H1 (cell line): ENCODE data around the gene SREK1IP1. TPM values are rescaled to one million over a fixed set of nuclear protein-coding genes. Genes with fewer than 3 reads are reported as not detected.
"Not testable (repeated sequence)": the region's sequence is repeated elsewhere in the genome, so short reads cannot be mapped to it uniquely, and the experiment has no call there.

Experiments used
- CTCF ChIA-PET: fragments of 300-600 bp; sonication (Branson Sonifier 250); formaldehyde crosslinking; loops from one replicate; lab custom pipeline; 2021; ENCODE audit not compliant: partially characterized antibody; lab: Charles Lee
- POLR2A ChIA-PET: fragments of 300-600 bp; sonication (Branson Sonifier 250); formaldehyde crosslinking; loops from one replicate; lab custom pipeline; 2021; ENCODE audit warnings: inconsistent platforms; ENCODE audit not compliant: partially characterized antibody; lab: Charles Lee
- DNase-seq, 2 experiments: peaks; one replicate each; pipeline versions ENCODE4 v3.0.0 to v3.0.0-alpha.2; 2010 to 2022; ENCODE audit warnings: low spot score in 2 of 2, low read depth in 1 of 2, mixed read lengths in 1 of 2
- FAIRE-seq: peaks from 2 replicates; lab custom pipeline; 2011; peaks lifted over from hg19 to GRCh38; lab: Jason Lieb, UNC
- H2AFZ ChIP-seq: 2 replicates; pipeline ENCODE4 v1.8.1; 2012; ENCODE audit warnings: low read length, inconsistent platforms
- H2AK5ac ChIP-seq: 2 replicates; pipeline ENCODE4 v1.6.1; 2013; ENCODE audit warnings: low read depth, low read length
- H2BK120ac ChIP-seq: replicated peaks from 2 replicates; pipeline ENCODE3; 2013; ENCODE audit warnings: low read depth, low read length, inconsistent platforms
- H2BK12ac ChIP-seq: 2 replicates; pipeline ENCODE4 v1.6.1; 2013; ENCODE audit warnings: low read depth, low read length
- H2BK15ac ChIP-seq: 2 replicates; pipeline ENCODE4 v1.6.1; 2013; ENCODE audit warnings: low read length
- H2BK20ac ChIP-seq: 2 replicates; pipeline ENCODE4 v1.6.1; 2013; ENCODE audit warnings: low read length
- H2BK5ac ChIP-seq: 2 replicates; pipeline ENCODE4 v1.6.1; 2013; ENCODE audit warnings: low read depth, low read length
- H3K14ac ChIP-seq: 2 replicates; pipeline ENCODE4 v1.6.1; 2013; ENCODE audit warnings: inconsistent platforms; ENCODE audit not compliant: insufficient read length
- H3K18ac ChIP-seq: 2 replicates; pipeline ENCODE4 v1.6.1; 2013; ENCODE audit warnings: low read length; ENCODE audit errors: extremely low read depth
- H3K23ac ChIP-seq: 2 replicates; pipeline ENCODE4 v1.6.1; 2013; ENCODE audit warnings: inconsistent platforms; ENCODE audit not compliant: insufficient read length
- H3K23me2 ChIP-seq: 2 replicates; pipeline ENCODE4 v1.6.1; 2013; ENCODE audit warnings: low read depth, low read length
- H3K27ac ChIP-seq: 2 replicates; pipeline ENCODE4 v1.6.1; 2011; ENCODE audit warnings: low read depth, low read length, inconsistent platforms
- H3K27me3 ChIP-seq, 4 experiments: replicated peaks in 1 of 4; 1 replicate in 1 of 4; 2 replicates in 3 of 4; pipeline versions ENCODE4 v1.6.1 to v1.8.1; 2011 to 2013; ENCODE audit warnings: low read length in 3 of 4, mild to moderate bottlenecking in 3 of 4, inconsistent platforms in 2 of 4, mixed read lengths in 2 of 4, moderate library complexity in 1 of 4; ENCODE audit not compliant: control insufficient read depth in 3 of 4, insufficient read depth in 3 of 4; ENCODE audit errors: extremely low read depth in 1 of 4
- H3K36me3 ChIP-seq, 4 experiments: 2 replicates each; pipeline versions ENCODE4 v1.6.1 to v1.8.1; 2011 to 2013; ENCODE audit warnings: mild to moderate bottlenecking in 4 of 4, low read length in 3 of 4, moderate library complexity in 2 of 4, control low read depth in 1 of 4, inconsistent platforms in 1 of 4; ENCODE audit not compliant: insufficient read depth in 4 of 4, control insufficient read depth in 2 of 4
- H3K4ac ChIP-seq: replicated peaks from 2 replicates; pipeline ENCODE3; 2013; ENCODE audit warnings: low read length, low read depth, mixed read lengths, inconsistent platforms; ENCODE audit not compliant: insufficient read length
- H3K4me1 ChIP-seq, 4 experiments: replicated peaks in 1 of 4; 1 replicate in 1 of 4; 2 replicates in 3 of 4; pipeline versions ENCODE4 v1.6.1 to v1.8.1; 2011 to 2013; ENCODE audit warnings: low read length in 3 of 4, inconsistent platforms in 2 of 4, mixed read lengths in 1 of 4; ENCODE audit not compliant: insufficient read depth in 4 of 4, control insufficient read depth in 3 of 4
- H3K4me2 ChIP-seq, 2 experiments: 2 replicates each; pipeline versions ENCODE4 v1.6.1 to v1.8.1; 2011 to 2013; ENCODE audit warnings: low read depth in 2 of 2, low read length in 2 of 2, control low read depth in 1 of 2, inconsistent platforms in 1 of 2, mild to moderate bottlenecking in 1 of 2; ENCODE audit not compliant: insufficient read depth in 1 of 2
- H3K4me3 ChIP-seq, 4 experiments: fragments of 200-600, 300-600 bp in 1 of 4; sonication (generic), shearing (Covaris generic), sonication (Bioruptor Twin) in 1 of 4; 2 replicates each; pipeline versions ENCODE4 v1.5.1 to v1.8.1; 2011 to 2016; ENCODE audit warnings: low read length in 4 of 4, low read depth in 3 of 4, control low read depth in 2 of 4, inconsistent platforms in 2 of 4, mild to moderate bottlenecking in 2 of 4, mixed read lengths in 1 of 4, moderate library complexity in 1 of 4; ENCODE audit not compliant: insufficient read depth in 2 of 4; ENCODE audit errors: extremely low read depth in 1 of 4
- H3K56ac ChIP-seq: replicated peaks from 2 replicates; pipeline ENCODE3; 2013; ENCODE audit warnings: low read depth, mild to moderate bottlenecking, mixed read lengths, low read length, inconsistent platforms; ENCODE audit not compliant: insufficient read length
- H3K79me1 ChIP-seq: 2 replicates; pipeline ENCODE4 v1.6.1; 2013; ENCODE audit warnings: low read depth, low read length, control low read depth
- H3K79me2 ChIP-seq, 2 experiments: 2 replicates each; pipeline versions ENCODE4 v1.6.1 to v1.8.1; 2012 to 2013; ENCODE audit warnings: low read length in 2 of 2, mild to moderate bottlenecking in 2 of 2, inconsistent platforms in 1 of 2; ENCODE audit not compliant: insufficient read depth in 2 of 2, control insufficient read depth in 1 of 2
- H3K9ac ChIP-seq, 4 experiments: replicated peaks in 1 of 4; 1 replicate in 1 of 4; 2 replicates in 3 of 4; pipeline versions ENCODE4 v1.6.1 to v1.8.1; 2011 to 2013; ENCODE audit warnings: low read depth in 3 of 4, low read length in 3 of 4, control low read depth in 2 of 4, mild to moderate bottlenecking in 2 of 4, moderate library complexity in 2 of 4, inconsistent platforms in 1 of 4; ENCODE audit errors: extremely low read depth in 1 of 4
- H3K9me3 ChIP-seq, 2 experiments: 2 replicates each; pipeline versions ENCODE4 v1.6.1 to v1.8.1; 2012 to 2013; ENCODE audit warnings: mild to moderate bottlenecking in 2 of 2, moderate library complexity in 2 of 2, control low read depth in 1 of 2, inconsistent platforms in 1 of 2, low read depth in 1 of 2, low read length in 1 of 2, mixed read lengths in 1 of 2; ENCODE audit not compliant: insufficient read depth in 2 of 2
- H4K20me1 ChIP-seq, 2 experiments: replicated peaks in 1 of 2; 2 replicates each; pipeline versions ENCODE3 to v1.8.1; 2011 to 2013; ENCODE audit warnings: inconsistent platforms in 2 of 2, low read length in 2 of 2, mild to moderate bottlenecking in 1 of 2; ENCODE audit not compliant: insufficient read depth in 2 of 2, control insufficient read depth in 1 of 2
- H4K5ac ChIP-seq: 2 replicates; pipeline ENCODE4 v1.6.1; 2013; ENCODE audit warnings: low read length, low read depth, mixed read lengths, inconsistent platforms; ENCODE audit not compliant: insufficient read length
- H4K8ac ChIP-seq: 2 replicates; pipeline ENCODE4 v1.8.0; 2013; ENCODE audit warnings: mild to moderate bottlenecking, moderate library complexity, low read length, inconsistent platforms; ENCODE audit not compliant: insufficient read depth; ENCODE audit errors: extremely low read depth
- H4K91ac ChIP-seq: replicated peaks from 2 replicates; pipeline ENCODE3; 2013; ENCODE audit warnings: low read length, mixed read lengths, inconsistent platforms; ENCODE audit not compliant: insufficient read length
- WGBS, 2 experiments: shearing (Covaris generic) in 1 of 2; methylation state at CpG; one replicate each; pipeline versions ENCODE4 v1.1.6 to v1.1.7; 2013 to 2015; ENCODE audit warnings: low lambda C conversion rate in 2 of 2, mixed read lengths in 2 of 2, inconsistent platforms in 1 of 2, low coverage in 1 of 2, missing lambda C conversion rate in 1 of 2; ENCODE audit not compliant: insufficient replicate concordance in 2 of 2, insufficient coverage in 1 of 2, insufficient read length in 1 of 2; ENCODE audit errors: extremely low coverage in 1 of 2, missing lambda C conversion rate in 1 of 2; 5-methylcytosine and 5-hydroxymethylcytosine counted together
- polyA plus RNA-seq, 7 experiments: library from polyadenylated mRNA; depleted of rRNA in 3 of 7; stranded (reverse) in 5 of 7; unstranded in 2 of 7; fragments of >200 nt in 5 of 7; fragments of 200-250 nt in 2 of 7; gene quantifications; 1 replicate in 5 of 7; 2 replicates in 1 of 7; 4 replicates in 1 of 7; pipeline versions ENCODE4 v1.2.1 to v1.2.3, GENCODE V29; 2011 to 2013; ENCODE audit warnings: missing spikeins in 2 of 7, mixed read lengths in 2 of 7
- total RNA-seq: library from RNA; stranded (reverse); fragmentation: NEBNext Ultra II Directional; extraction: Animal tissue kit (Norgen Biotek cat#: 25700); gene quantifications from 2 replicates; pipeline ENCODE4 v1.2.1, GENCODE V29; 2021

Gene SREK1IP1
- total and polyA plus RNA-seq, 2 of the 8 experiments (the other 6 are each of a cell fraction or from before 2014, with no cell fraction given): 6.2 to 39.0 TPM

DNA sequence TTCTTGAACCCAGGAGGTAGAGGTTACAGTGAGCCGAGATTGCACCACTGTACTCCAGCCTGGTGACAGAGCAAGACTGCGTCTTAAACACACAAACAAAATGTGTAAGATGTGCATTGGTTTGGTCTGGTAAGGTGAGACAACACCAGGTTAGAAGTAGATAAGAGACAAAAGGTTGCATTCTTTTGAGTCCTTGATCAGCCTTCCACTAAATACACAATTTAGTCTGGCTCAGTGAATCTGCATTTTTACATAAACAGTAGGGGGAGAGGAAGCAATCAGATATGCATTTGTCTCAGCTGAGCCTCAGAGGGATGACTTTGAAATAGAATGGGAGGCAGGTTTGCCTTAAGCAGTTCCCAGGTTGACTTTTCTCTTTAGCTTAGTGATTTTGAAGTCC is 62.4 kb downstream of the SREK1IP1 start:
- not testable (repeated sequence) for H3K14ac ChIP-seq, H3K36me3 ChIP-seq, H3K79me1 ChIP-seq, H3K27me3 ChIP-seq, H3K23ac ChIP-seq, H4K20me1 ChIP-seq, H3K23me2 ChIP-seq, H4K91ac ChIP-seq, H3K9me3 ChIP-seq, H3K79me2 ChIP-seq, H4K8ac ChIP-seq, H2AFZ ChIP-seq, H3K18ac ChIP-seq, H2BK15ac ChIP-seq, H3K27ac ChIP-seq, DNase-seq, FAIRE-seq, H3K9ac ChIP-seq, H2BK120ac ChIP-seq, H3K4me1 ChIP-seq, H3K4ac ChIP-seq, H3K56ac ChIP-seq
- peak overlapping the region; percentile 44 for H4K5ac ChIP-seq
- POLR2A ChIA-PET: interaction anchor here (1.0 to 6.3 kb wide), 5 partner anchors 15 to 63 kb away, joined by 3 to 35 read pairs (median 3); partner anchors contain the start of genes CWC27, SHISAL2B and SREK1IP1
- H2BK12ac ChIP-seq: peak overlapping the region; percentile 96; the same call in 1 of the 2 replicates
- CTCF ChIA-PET: interaction anchor here (0.9 to 1.8 kb wide), 8 partner anchors 15 to 494 kb away, joined by 3 to 11 read pairs (median 3); partner anchors contain the start of gene SHISAL2B
- 20% methylated on average over 2 of the region's 2 CpGs; no CpG with 5 or more reads in 1 of the 2 experiments for WGBS, 2 experiments
- peak overlapping the region; percentile 46 to 66 for H3K4me2 ChIP-seq
- 0 out of 2 replicates have a peak overlapping the region, but pooled peaks have one; percentile 49 for H2AK5ac ChIP-seq
- peak overlapping the region in 1 of 4 experiments; percentile 16; a peak in 1 of 8 replicates for H3K4me3 ChIP-seq
- peak overlapping the region; percentile 96 for H2BK5ac ChIP-seq
- H2BK20ac ChIP-seq: peak overlapping the region; percentile 86; the same call in 1 of the 2 replicates
